ENCODE measurements around the gene SLC9A2.

- TF ChIP-seq EZH2 (IDR thresholded peaks at IDR 0.05) (no peak), POLR2AphosphoS5 (IDR thresholded peaks at IDR 0.05; ENCODE audit: borderline replicate concordance, low read depth, low read length) (no peak), FOXP2 (optimal IDR thresholded peaks at IDR 0.05; ENCODE audit: control extremely low read depth, extremely low read length, insufficient read depth) (no peak)
These were observed 11.1 kb downstream of the SLC9A2 start for GRCh38 chr2:102630458-102630857.

Data from SK-N-MC (cell line).